HG02840 (cell line): ENCODE measurements around the gene TBX10.
"Not testable (repeated sequence)": the region's sequence is repeated elsewhere in the genome, so short reads cannot be mapped to it uniquely, and the experiment has no call there.

Experiments used
- ATAC-seq: cut with Tn5 transposase; IDR thresholded peaks from one replicate; pipeline ENCODE4 v1.9.1; 2021; ENCODE audit warnings: mild to moderate bottlenecking, moderate library complexity, moderate number of reproducible peaks; ENCODE audit not compliant: unreplicated experiment, low FRiP score

The TBX10 gene

GRCh38 chr11:67639438-67639859 is at the start of gene TBX10:
Gene TBX10, minus strand, starts transcription at chr11:67639763. Its CDS starts 291 bp downstream, at chr11:67639472.
- no peak for ATAC-seq

- ATAC-seq, result no peak
These were observed 49.6 kb upstream of the TBX10 start for GRCh38 chr11:67689178-67689577.

GRCh38 chr11:67687986-67688385 is 48.4 kb upstream of the TBX10 start:
- no peak for ATAC-seq

GRCh38 chr11:67685641-67686332 is 46.2 kb upstream of the TBX10 start:
- ATAC-seq, result not testable (repeated sequence)

- not testable (repeated sequence) for ATAC-seq
These were observed 42.8 kb upstream of the TBX10 start for GRCh38 chr11:67682126-67683034.

DNA sequence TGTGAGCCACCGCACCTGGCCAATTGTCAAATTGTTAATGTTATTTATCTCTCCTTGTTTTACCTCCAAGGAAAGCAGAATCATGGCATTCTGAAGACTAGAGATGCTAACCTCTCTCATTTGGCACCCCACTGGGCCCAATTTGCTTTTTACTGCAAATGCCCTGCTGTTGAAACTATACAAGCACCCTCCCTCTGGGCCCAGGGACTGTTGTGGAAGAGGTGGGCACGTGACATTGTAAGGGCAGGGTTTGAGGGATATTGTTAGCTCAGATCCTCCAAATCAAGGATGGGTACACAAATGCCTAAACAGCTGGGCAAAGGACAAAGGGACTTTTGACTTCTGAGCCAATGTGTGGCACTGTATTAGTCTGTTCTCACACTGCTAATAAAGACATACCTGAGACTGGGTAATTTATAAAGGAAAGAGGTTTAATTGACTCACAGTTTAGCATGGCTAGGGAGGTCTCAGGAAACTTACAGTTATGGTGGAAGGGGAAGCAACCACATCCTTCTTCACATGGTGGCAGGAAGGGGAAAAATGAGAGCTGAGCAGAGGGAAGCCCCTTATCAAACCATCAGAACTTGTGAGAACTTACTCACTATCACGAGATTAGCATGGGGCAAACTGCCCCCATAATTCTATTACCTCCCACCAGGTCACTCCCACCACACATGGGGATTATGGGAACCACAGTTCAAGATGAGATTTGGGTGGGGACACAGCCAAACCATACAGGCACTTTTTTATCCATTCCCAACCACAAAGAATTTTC is 41.3 kb upstream of the TBX10 start:
- ATAC-seq, result no peak

DNA sequence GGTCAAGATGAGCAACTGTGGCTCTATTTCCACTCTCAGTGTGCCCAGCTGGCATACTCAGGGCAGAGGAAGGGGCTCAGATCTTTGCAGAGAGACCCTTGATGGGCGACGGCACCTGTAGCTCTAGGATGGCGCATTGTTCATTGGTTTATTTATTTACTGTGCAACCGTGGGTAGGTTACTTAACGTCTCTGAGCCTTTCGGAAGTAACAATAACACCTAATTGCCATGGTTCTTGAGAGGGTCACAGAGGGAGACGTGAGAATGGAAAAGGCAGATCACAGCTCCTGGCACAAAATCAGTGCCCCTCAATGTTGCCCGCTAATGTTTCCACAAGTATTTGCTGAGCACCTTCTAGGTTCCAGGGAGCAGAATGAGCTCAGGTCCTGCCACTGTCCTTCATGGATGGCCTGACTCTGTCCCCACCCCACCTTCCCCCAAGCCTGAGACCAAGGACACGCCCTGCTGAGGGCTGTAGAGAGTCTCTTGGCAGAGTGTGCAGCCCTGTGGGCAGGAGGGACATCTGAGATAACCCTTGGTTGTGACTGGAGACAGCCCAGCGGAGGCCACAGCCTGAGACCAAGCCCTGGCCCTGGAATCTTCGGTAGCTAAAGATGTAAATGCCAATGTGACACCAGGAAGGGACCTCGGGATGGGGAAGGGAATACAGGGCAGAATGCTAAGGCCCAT is 35.6 kb upstream of the TBX10 start:
- no peak for ATAC-seq

DNA sequence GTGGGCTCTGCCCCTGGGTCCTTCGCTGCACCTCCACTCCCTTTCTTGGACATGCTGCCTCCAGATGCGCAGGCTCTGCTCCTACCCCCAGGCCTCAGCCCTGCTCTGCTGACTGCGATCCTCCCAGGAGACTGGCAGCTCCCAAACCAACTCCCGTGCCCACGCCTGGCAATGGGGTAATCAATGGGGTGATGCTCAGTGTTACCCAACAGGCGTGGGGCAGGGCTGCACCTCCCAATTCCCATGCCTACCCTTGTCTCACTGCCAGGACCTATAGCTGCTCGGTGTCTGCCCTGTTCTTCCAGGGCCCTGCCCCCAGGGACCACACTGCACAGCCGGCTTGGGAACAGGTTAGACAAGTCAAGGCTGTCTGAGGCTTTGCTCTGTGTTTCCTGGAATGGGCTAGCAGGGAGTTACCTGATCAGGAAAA is 34.9 kb upstream of the TBX10 start, which contains the start of gene ALDH3B2:
TSS of gene ALDH3B2 (minus strand) at position 182 of the 430 bp plus-strand sequence. CDS start 7,688 bp downstream, outside the sequence.
- ATAC-seq, result no peak

GRCh38 chr11:67673902-67674301 is 34.3 kb upstream of the TBX10 start:
- ATAC-seq, result no peak

GRCh38 chr11:67673358-67673757 is 33.8 kb upstream of the TBX10 start:
- no peak for ATAC-seq

- no peak for ATAC-seq
These were observed 31.6 kb upstream of the TBX10 start for GRCh38 chr11:67671211-67671520.

GRCh38 chr11:67670316-67671210 is 31.0 kb upstream of the TBX10 start:
- ATAC-seq, result no peak

GRCh38 chr11:67668192-67668551 is 28.6 kb upstream of the TBX10 start:
- no peak for ATAC-seq

DNA sequence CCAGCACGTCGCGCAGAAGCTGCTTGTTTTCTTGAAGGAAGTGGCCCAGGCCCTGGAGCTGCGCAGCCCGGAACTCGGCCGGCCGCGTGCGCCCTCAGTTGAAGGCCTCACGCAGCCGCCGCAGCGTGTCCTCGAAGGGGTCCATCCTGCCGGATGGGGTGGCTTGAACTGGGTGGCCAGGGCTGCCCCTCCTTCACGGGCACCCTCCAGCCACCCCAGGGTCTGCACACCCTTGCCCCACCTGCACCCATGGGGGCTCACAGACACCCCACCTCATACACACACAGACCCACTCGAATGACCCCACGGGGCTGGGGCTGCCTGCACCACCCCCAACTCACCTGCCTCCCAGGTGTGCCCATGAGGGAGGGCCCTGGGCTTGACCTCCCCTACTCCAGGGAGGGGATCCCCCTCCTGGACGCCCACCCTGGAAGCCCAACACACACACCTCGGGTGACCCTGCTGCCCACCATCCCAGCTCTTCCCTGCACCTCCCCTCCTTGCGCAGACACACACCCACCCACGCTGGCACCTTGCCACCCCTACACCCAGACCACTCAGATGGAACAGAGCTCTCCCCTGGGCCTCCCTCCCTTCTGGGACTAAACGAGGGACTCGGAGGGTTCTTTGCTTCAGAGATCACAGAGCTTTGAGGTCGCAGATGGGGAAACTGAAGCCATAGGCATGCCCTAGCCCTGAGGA is 28.1 kb upstream of the TBX10 start:
- no peak for ATAC-seq

- ATAC-seq, result no peak
These were observed 27.3 kb upstream of the TBX10 start for GRCh38 chr11:67666676-67667489.

DNA sequence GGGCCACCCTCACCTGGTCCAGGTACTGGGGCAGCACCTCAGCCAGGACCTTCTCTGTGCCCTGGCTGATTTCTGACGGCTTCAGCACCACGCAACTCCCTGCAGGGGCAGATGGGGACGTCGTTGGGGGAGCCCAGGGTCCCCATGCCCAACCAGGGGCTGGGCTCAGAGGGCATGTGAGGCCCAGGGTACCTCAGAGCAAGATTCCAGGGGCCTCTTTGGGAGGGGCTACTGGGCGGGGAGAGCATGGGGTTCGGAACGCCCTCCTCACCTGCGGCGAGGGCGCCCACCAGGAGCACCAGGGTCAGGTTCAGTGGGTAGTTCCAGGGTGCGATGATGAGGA is 26.7 kb upstream of the TBX10 start:
- ATAC-seq, result no peak

DNA sequence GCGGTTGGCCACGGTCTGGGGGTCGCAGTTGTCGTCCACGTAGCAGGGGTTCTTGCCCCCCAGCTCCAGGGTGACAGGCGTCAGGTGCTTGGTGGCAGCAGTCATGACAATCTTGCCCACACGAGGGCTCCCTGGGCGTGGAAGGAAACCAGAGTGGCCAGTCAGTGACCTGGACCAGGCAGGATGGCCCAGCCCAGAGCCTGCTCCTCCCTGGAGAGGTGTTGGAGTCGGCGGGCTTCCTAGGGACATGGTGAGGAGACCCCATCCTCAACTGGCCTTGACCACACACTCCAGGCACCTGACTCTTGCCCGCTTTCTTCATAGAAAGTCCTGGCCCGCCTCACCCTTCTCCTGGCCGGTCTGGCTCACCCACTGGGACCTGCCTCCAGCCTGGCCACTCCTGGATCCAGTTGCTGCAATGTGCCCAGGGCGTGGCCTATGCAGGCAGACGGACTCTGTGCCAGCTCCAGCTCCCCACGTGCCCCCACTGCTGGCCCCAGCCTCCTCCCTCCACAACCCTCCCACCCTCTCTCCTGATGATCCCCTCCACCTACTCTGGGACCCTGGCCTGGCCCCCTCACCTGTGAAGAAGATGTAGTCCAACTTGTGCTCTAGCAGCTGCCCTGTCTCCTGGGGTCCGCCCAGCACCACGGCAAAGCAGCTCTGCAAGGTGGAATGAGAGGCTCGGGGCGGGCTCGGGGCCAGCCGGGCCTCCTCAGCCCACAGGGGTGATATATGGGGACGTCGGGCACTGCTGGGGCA is 26.2 kb upstream of the TBX10 start:
- ATAC-seq, result no peak
